Measurements from ENCODE around the gene KDELR1. TPM values are rescaled to one million over a fixed set of nuclear protein-coding genes. Genes with fewer than 3 reads are reported as not detected.

KDELR1 gene
- total RNA-seq, 1 experiment from 2014 or later, result 198 TPM

DNA sequence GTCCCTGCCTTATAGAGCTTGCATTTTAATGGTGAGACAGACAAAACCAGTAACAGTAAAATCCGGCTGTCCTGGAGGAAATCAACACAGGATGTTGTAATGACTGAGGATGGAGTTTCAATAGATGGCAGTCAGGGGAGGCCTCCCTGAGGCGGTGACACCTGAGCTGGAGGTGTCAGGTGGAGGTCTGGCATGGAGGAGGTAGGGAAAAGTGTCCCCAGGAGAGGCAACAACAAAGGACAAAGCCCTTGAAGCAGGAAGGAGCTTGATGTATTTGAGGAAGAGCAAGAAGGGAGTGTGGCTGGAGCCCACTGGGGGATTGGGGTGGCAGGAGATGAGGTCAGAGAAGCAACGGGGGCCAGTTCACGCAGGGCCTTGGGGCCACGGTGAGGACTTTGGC is 9.9 kb upstream of the KDELR1 start:
- Histone ChIP-seq H2BK5ac (ENCODE audit: insufficient read length, low read length) (no peak overlapping the region), H4K20me1 (ENCODE audit: control insufficient read depth, insufficient read depth, insufficient read length) (no peaks in the 10 kb centered on the region), H2BK20ac (ENCODE audit: low read depth, low read length, poor library complexity, severe bottlenecking) (no peak overlapping the region), H3K27ac (ENCODE audit: insufficient read length, low read depth, low read length) (peak overlapping the region; percentile 87), H2BK15ac (ENCODE audit: low read depth, low read length) (no peak overlapping the region), H3K23ac (ENCODE audit: insufficient read length, low read depth, low read length) (no peak overlapping the region), H4K5ac (ENCODE audit: insufficient read length, low read depth, low read length) (peak overlapping the region; percentile 7), H3K4ac (ENCODE audit: low read depth, low read length) (no peak overlapping the region; the same call in 1 of the 2 replicates), H4K8ac (replicated peaks; ENCODE audit: insufficient read length, low read depth, low read length) (no peak overlapping the region), H2AFZ (ENCODE audit: low read length) (no peak overlapping the region), H3K79me2 (ENCODE audit: insufficient read depth, low read length) (peaks cover 6% of the 10 kb centered on the region; the same call in 1 of the 2 replicates), H2BK12ac (ENCODE audit: insufficient read length, low read depth, low read length) (no peak overlapping the region), H3K23me2 (ENCODE audit: insufficient read length, low read depth, low read length, poor library complexity, severe bottlenecking) (peaks cover 15% of the 10 kb centered on the region), H3K79me1 (ENCODE audit: insufficient read depth, low read depth, low read length, poor library complexity, severe bottlenecking) (peaks cover 6% of the 10 kb centered on the region), H3K4me1 (ENCODE audit: insufficient read depth, low read length) (peaks cover 8% of the 10 kb centered on the region; the same call in 1 of the 2 replicates), H3K18ac (ENCODE audit: insufficient read length, low read depth, low read length) (peak overlapping the region; percentile 80), H2BK120ac (ENCODE audit: low read depth, low read length, poor library complexity, severe bottlenecking) (no peak overlapping the region), H3K9me3 (ENCODE audit: control insufficient read depth, low read depth, low read length) (no peaks in the 10 kb centered on the region), H3T11ph (ENCODE audit: low read length) (no peak overlapping the region), H3K9ac (ENCODE audit: extremely low read depth, insufficient read length, low read length) (peak overlapping the region; percentile 13), H3K4me2 (ENCODE audit: insufficient read depth, insufficient read length, low read length) (peak overlapping the region; percentile 11), H4K91ac (ENCODE audit: insufficient read length, low read depth, low read length) (no peak overlapping the region), H3K27me3 (ENCODE audit: insufficient read depth, low read length) (no peaks in the 10 kb centered on the region; the same call in 1 of the 2 replicates), H3K56ac (ENCODE audit: insufficient read length, low read depth, low read length) (no peak overlapping the region), H3K14ac (ENCODE audit: insufficient read depth, low read length) (peak overlapping the region; percentile 18; the same call in 1 of the 2 replicates), H2AK5ac (ENCODE audit: insufficient read length, low read length) (no peak overlapping the region)
- peaks cover 46 to 62% of the 10 kb centered on the region in 2 experiments for H3K4me1 Mint-ChIP-seq
- H3K9me3 Mint-ChIP-seq, result no peaks in the 10 kb centered on the region; a peak in 1 of 5 replicates
- peak; percentile 85 for DNase-seq
- H3K36me3 Mint-ChIP-seq (ENCODE audit: insufficient read depth in 1 of 3, low read depth in 3 of 3), result peaks cover 0 to 2% (median 2%) of the 10 kb centered on the region in 3 experiments; a peak in 3 of 7 replicates
- H3K27ac Mint-ChIP-seq, result peak overlapping the region; percentile 99
- WGBS (ENCODE audit: extremely low coverage, insufficient read length, low lambda C conversion rate), result no CpG with 5 or more reads among the region's 5 CpGs
- TF ChIP-seq, protein P1, sequence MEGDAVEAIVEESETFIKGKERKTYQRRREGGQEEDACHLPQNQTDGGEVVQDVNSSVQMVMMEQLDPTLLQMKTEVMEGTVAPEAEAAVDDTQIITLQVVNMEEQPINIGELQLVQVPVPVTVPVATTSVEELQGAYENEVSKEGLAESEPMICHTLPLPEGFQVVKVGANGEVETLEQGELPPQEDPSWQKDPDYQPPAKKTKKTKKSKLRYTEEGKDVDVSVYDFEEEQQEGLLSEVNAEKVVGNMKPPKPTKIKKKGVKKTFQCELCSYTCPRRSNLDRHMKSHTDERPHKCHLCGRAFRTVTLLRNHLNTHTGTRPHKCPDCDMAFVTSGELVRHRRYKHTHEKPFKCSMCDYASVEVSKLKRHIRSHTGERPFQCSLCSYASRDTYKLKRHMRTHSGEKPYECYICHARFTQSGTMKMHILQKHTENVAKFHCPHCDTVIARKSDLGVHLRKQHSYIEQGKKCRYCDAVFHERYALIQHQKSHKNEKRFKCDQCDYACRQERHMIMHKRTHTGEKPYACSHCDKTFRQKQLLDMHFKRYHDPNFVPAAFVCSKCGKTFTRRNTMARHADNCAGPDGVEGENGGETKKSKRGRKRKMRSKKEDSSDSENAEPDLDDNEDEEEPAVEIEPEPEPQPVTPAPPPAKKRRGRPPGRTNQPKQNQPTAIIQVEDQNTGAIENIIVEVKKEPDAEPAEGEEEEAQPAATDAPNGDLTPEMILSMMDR (conservative IDR thresholded peaks at IDR 0.05), result no peak
- H3K27me3 Mint-ChIP-seq (ENCODE audit: low read depth), result peaks cover 19% of the 10 kb centered on the region
- peak overlapping the region in 1 of 2 experiments; percentile 39; a peak in 4 of 5 replicates for H3K4me3 Mint-ChIP-seq
